GM12865 (cell line): ENCODE measurements around the gene TGM1.
"Not testable (repeated sequence)": the region's sequence is repeated elsewhere in the genome, so short reads cannot be mapped to it uniquely, and the experiment has no call there.

ENCODE experiments used
- DNase-seq: peaks from one replicate; pipeline ENCODE4 v3.0.0; 2010; ENCODE audit warnings: low read depth
- H3K4me3 ChIP-seq: 2 replicates; pipeline ENCODE4 v1.5.1; 2011; ENCODE audit warnings: mild to moderate bottlenecking, low read depth, low read length, control low read depth
- CTCF ChIP-seq: IDR thresholded peaks from 2 replicates; pipeline ENCODE4 v1.5.1; 2011; ENCODE audit warnings: low read length, control low read depth, low read depth, inconsistent platforms; ENCODE audit not compliant: insufficient read depth; ENCODE audit errors: missing control alignments

TGM1 gene

DNA sequence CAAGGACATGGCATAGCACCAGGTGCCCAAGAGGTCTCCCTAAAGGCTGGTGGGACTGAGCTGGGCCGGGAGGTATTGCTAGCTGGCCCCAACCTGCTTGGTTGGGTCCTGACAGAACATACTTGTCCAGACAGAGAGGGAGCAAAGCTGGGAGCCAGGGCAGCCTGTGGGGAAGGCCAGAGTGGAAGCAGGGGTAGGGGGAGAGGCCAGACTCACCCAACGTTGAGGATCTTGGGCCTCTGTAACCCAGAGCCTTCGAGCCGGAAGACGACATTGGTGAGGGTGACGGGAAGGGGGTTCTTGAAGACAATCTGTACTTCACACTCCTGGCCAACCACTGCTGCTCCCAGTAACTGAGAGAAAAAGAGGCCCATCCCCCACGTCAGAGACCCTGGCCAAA lies 9.0 kb downstream of the TGM1 start:
- no peak for TF ChIP-seq CTCF
- H3K4me3 ChIP-seq: no peak overlapping the region
- no peak for DNase-seq

DNA sequence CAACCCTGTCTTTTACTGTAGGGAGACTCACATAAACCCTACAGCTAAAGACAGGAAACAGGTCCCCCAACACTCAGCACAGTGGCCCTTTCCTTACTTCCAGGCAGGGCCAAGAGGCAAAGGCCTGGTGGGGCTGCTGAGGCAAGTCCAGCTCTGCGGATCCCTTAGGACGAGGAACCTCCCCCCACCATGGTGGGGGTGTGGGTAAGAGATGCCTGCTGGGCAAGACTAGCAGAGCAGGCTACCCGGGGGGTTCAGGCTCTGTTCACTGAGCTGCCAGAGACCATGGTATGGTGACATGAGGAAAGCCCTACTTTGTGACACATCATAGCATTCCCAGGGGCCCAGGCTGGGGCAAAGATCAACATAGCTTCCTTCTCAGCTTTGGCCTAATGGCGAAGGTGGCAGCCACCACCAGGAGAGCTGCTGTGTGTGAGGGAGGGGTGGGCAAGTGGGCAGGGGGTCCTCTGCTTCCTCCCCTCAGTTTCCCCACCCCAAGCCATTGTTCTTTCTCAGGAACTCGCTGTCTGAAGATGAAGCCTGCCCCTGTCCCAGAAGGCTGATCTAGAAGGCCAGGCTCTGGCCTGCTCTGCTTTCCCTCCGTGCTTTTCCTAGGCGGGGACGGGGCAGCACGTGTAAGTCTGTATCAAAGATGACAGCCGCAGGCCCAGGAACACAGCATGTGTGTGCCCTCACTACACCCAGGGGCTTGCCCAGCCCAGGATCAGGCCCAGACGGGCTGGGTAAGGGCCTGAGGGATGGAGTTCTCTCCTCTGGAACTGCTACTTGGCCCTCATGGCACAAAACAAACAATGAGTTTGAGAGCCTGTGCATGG lies 10.5 kb downstream of the TGM1 start:
- no peak for DNase-seq
- no peak overlapping the region for H3K4me3 ChIP-seq
- TF ChIP-seq CTCF: no peak

GRCh38 chr14:24251880-24252288 lies 11.1 kb downstream of the TGM1 start:
- TF ChIP-seq CTCF: no peak
- DNase-seq: no peak
- no peak overlapping the region for H3K4me3 ChIP-seq

- TF ChIP-seq CTCF: no peak
- no peak overlapping the region for H3K4me3 ChIP-seq
- no peak for DNase-seq
These were observed 12.6 kb downstream of the TGM1 start for GRCh38 chr14:24250354-24250753.

DNA sequence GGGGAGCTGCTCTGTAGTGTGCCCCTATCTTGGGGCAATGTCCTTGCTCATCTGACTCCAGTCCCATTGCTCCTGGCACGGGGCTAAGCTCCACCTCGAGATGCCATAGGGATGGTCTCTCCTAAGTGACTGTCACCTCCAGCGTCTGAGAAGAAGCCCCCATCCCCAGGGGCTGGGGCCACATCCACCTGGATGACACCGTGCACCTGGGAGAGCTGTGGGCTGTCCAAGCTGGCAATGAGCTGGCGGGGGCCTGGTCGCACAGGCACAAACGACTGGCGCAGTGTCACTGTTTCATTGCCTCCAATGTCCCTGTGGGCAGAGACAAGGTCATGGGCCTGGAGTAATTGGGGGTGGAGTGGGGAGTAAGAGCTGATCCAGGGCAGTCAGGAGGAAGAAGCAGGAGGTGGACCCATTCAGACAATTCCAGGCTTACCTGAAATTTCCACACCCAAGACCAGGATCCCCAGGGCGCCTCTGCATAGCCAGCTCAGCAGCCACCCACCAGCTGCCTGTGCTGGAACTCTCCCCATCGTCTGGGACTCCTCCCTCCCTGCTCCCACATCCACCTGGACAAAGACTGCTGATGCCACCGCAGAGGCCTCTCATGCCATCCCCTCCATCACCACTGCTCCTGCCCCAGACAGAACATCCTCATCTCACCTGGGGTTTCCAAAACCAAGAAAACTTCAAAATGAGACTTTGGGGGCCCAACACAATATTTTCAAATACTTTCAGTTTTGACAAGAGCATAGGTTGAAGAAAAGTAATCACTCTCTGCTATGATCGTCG lies 13.6 kb downstream of the TGM1 start:
- no peak for TF ChIP-seq CTCF

DNA sequence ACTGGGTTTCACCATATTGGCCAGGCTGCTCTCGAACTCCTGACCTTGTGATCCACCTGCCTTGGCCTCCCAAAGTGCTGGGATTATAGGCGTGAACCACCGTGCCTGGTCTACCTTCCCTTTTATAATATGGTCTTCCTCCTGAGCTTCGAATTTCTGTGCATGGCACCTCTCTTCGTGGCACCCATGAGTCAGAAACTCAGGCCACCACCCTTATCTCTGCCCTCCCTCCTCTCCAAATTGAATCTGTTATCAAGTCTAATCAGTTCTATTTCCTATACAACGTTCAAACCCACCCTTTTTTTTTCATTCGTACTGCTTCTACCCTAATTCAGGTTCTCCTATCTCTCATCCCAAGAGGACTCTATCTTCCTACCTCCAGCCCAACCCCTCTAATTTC lies 15.6 kb downstream of the TGM1 start:
- no peak for DNase-seq
- no peak for TF ChIP-seq CTCF

More for the DNA sequence above, 13.6 kb downstream of the TGM1 start:
- H3K4me3 ChIP-seq: no peak overlapping the region
- no peak for DNase-seq

DNA sequence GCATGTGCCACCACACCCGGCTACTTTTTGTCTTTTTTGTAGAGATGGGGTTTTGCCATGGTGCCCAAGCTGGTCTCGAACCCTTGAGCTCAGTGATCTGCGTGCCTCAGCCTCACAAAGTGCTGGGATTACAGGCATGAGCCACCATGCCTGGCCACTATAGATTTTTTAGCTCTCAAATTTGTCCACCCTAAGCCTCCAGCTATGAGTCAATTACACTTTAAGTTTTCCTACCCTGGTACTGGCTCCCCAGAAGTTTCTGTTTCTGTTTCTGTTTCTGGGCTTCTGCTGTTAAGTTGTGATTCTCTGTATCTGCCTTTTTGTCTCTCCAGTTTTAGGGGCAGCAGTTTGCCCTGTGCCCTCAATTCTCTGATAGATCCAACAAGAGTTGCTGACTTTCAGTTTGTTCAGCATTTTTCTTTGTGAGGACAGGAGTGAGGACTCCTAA lies 16.2 kb downstream of the TGM1 start:
- peak; percentile 80 for DNase-seq
- TF ChIP-seq CTCF: no peak
- H3K4me3 ChIP-seq: no peak overlapping the region

More for the DNA sequence above, 15.6 kb downstream of the TGM1 start:
- H3K4me3 ChIP-seq: no peak overlapping the region

- not testable (repeated sequence) for H3K4me3 ChIP-seq, DNase-seq
These were observed 17.6 kb downstream of the TGM1 start for GRCh38 chr14:24245350-24245749.
